Suppressor macrophage treated with lipopolysaccharide for 1 hour (primary cell): ENCODE measurements around the gene KRT74.
"Not testable (repeated sequence)": the region's sequence is repeated elsewhere in the genome, so short reads cannot be mapped to it uniquely, and the experiment has no call there.

Source experiments
- DNase-seq, 3 donors: peaks; one replicate each; pipeline ENCODE4 v3.0.0-alpha.2; 2020 to 2022

The KRT74 gene

DNA sequence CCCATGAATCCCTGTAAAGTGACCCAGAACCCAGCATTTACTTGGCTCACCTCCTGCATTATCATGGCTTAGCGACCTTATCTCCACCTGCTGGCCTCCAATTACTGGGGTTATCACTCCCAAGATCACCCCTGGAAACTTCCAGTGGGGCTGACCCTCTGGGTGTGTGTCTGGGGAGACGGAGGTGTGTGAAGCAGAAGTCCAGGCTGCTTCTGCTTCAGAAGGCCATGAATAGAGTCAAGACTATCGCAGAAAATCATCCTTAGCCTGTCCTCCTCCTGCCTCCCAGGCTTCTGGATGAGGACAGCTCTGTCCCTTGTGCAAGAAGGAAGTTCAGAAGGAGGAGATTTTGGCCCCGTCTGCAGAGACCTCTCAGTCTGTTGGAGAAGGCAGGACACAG, 28.0 kb upstream of the KRT74 start:
- DNase-seq: no peak

DNA sequence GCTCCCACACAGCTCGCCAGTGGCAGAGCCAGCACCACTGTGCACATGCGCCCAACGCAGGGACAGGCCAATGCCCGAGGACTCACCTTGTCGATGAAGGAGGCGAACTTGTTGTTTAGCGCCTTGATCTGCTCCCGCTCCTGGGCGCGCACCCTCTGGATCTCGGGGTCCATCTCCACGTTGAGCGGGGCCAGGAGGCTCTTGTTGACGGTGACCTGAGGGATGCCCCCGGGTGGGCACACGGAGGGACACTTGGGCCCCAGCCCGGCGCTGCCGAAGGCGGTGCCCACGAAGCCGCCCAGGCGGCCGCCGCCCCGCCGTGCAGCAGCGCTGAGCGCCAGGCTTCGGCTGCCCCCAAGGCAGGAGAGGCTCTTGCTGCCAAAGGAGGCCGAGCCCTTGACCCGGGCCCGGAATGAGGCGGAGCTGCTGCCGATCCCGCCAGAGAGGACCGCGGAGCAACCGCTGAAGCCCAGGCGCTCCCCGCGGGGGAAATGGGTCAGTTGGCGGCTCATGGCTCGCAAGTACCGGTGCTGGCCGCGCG, 27.4 kb upstream of the KRT74 start, which contains the start of gene KRT72:
Gene KRT72, minus strand, starts transcription at position 523 of the 541 bp plus-strand sequence. Its CDS starts 11 bp downstream, at position 512.
- no peak for DNase-seq

DNA sequence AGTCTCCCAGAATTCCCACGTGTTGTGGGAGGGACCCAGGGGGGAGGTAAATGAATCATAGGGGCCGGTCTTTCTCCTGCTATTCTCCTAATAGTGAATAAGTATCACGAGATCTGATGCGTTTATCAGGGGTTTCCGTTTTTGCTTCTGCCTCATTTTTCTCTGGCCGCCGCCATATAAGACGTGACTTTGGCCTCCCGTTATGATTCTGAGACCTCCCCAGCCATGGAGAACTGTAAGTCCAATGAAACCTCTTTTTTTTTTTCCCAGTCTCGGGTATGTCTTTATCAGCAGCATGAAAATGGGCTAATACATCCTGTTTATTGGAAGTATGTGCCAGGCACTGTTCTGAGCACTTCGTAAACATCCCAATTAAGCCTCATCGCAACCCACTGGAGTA, 26.8 kb upstream of the KRT74 start:
- no peak for DNase-seq

DNA sequence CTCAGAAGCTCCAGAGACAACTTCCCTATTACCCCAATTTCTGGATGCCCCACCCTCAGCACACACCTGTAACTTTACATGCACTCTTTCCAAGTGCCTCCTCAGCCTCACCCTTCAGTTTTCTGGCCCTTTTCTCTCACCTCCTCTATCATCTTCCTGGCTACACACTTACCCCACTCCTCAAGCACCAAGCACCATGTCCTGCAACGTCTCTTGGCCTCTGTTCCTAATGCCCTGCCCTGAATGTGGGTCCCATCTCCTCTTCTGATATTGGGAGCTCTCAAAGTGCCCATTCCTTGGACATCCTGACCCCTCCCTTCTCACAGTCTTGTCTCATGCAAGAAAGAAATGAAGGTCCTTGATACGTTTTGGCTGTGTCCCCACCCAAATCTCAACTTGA, 26.4 kb upstream of the KRT74 start:
- DNase-seq: no peak

DNA sequence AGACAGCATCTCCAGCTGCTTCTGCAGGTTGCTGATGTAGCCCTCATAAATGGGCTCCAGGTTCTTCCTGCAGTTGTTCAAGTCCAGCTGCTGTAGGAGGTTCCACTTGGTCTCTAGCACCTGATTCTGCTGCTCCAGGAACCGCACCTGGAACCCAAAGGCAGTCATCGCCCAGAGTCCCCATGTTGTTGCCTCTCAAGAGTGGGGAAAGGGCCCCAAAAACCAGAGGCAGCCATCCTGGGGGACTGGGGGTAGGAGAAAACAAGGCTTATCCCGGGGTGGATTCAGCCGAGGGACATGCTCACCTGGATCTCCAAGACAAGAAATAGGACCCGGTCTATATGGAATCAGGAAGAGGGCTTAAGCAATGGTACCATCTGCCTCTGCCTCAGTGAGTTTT, 25.3 kb upstream of the KRT74 start:
- DNase-seq: no peak

DNA sequence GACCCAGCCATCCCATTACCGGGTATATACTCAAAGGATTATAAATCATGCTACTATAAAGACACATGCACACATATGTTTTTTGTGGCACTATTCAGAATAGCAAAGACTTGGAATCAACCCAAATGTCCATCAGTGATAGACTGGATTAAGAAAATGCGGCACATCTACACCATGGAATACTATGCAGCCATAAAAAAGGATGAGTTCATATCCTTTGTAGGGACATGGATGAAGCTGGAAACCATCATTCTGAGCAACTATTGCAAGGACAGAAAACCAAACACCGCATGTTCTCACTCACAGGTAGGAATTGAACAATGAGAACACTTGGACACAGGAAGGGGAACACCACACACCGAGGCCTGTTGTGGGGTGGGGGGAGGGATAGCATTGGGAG, 20.6 kb upstream of the KRT74 start:
- DNase-seq: not testable (repeated sequence)

DNA sequence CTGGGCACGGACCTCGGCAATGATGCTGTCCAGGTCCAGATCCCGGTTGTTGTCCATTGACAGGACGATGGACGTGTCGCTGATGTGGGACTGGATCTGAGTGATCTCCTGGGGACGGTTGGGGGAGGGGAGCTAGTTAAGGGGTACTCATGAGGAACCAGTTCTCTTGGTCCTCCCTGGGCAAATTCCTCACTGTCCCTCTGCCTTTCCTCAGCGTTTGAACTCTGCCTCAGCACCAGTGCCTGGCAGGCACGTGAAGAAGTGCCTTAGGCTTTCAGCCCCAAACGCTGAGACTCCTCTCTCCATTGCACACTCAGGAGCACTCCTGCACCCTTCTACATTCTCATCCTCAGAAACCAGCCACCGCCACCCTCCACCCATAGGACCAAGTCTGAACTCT, 17.9 kb upstream of the KRT74 start:
- no peak for DNase-seq

DNA sequence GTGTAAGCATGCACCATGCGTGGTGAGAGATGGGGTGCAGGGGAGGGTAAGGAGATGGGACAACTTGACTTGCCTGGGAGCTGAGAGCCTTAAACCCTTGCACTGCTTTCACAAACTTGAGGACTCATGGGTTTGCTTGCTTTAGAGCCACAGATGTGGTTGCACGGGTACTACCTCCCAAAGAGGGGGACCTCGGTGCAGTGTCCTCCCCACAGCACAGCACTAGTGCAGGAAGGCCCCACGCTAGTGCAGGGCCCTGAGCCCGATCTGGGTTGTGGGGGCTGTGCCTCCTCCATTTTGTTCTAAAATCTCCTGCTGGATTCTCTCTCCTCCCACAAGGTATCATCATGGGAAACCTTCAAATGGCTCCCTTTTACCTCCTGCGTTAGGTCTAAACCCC, 16.4 kb upstream of the KRT74 start:
- no peak for DNase-seq

DNA sequence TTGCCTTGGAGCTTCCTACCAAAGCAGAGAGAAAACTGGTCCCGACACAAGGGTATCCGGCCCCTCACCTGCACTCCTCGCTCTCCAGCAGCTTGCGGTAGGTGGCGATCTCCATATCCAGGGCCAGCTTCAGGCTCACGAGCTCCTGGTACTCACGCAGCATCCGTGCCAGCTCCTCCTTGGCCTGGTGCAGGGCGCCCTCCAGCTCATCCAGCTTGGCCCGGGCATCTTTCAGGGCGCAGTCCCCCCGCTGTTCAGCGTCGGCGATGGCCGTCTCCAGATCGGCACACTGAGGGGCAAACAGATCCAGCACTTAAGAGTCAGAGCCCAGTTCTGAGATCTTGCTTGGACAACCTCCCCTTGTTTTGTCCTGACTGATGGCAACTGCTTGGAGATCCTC, 13.9 kb upstream of the KRT74 start:
- DNase-seq: no peak

DNA sequence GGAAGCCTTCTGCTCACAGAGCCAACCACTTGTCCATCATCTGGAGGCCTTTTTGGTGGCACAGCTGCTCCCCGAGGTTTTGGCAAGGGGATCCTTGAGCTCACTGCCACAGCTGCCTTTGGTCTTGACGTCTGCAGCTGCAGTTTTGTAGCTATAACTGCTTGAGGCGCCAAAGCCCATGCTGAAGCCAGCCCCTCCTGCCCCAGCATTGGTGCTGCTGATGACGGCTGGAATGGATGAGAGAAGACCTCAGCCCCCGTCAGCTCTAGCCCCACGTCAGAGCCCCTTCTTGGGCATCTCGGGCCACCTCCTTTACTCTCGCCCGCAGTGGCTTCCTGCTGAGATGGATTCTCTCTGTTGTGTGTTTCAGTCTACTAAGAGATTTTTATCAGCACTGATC, 12.3 kb upstream of the KRT74 start:
- DNase-seq: no peak

DNA sequence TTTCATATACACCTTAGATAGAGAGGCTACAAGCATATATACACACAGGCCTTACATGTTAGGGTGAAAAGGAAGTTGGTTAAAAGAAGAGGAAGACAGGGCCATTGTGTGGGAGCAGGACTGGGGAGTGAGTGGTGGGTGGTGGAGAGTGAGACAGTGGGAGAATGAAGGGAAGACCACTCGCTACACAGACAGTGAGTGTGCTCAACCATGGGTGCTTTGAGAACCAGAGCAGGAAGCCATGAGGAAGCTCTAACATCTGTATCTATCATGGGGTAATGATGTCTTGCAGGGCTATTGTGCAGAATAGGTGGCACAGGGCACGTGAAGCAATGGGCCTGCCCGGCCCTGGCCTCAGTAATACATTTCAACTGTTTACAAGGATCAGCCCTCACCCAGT, 11.4 kb upstream of the KRT74 start:
- peak; percentile 42 to 57 (median 57) for DNase-seq

DNA sequence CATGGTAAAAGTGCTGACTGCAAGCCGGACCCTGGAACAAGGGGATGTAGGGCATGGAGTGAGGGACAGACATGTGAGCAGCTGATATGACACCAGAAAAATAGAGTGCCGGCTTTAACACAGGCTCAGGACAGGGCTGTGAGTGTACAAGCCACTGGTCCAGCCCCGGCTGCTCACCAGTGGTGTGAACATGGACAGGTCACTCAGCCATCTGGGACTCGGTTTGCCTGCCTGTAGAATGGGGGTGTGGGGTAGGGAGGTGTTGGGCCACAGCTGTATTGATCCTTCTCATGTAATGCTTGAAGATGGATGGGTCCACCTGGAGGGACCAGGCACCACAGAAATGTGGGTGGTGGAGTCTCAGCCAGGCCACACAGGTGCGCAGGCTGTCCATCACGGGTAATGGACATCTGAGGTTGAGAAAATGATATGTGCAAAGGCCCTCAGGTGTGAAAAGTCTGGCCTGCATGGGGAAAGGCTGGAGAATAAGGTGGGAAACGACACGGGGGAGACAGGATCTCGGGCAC, 10.6 kb upstream of the KRT74 start:
- no peak for DNase-seq

DNA sequence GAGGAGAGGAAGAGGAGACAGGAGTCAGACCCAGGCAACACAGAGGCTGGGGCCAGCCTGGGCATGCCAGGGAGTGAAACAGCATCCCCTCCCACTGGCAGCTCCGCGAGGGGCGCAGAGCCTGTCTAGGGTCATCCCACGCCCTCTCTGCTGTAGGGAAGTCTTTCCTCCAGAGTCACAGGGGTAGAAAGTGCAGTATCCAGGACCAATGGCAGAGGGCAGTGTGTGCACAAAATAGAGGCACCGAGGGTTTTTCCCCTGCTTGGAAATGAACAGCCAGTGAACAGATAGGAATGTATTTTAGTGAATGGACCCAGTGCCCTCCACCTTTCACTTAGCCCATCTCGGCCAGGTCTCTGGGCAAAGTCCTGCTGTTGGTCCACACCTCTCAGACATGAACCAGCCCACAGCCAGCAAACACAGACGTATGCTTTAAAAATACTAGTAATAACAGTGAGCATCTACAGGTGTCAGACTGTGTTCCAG, 9.4 kb upstream of the KRT74 start:
- peak; percentile 81 to 89 (median 83) for DNase-seq

DNA sequence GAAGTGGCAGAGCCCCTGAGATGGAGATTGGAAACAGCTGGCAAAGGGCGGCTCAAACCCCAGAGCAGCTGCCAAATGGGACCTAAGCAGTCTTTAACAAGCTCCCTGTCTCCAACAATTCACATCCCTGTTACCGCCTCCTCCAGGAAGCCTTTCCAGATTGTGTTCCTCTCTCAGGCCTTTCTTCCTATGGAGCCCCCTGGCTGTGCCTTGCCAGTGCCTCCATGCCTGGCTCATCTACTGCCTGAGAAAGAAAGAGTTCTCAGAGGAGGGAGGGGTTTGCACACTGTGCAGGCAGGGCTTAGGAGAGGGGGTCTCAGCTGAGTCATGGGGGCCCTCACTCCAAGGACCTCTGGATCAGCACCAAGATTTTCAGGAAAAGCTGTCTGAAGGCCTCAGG, 8.8 kb upstream of the KRT74 start:
- DNase-seq: no peak

DNA sequence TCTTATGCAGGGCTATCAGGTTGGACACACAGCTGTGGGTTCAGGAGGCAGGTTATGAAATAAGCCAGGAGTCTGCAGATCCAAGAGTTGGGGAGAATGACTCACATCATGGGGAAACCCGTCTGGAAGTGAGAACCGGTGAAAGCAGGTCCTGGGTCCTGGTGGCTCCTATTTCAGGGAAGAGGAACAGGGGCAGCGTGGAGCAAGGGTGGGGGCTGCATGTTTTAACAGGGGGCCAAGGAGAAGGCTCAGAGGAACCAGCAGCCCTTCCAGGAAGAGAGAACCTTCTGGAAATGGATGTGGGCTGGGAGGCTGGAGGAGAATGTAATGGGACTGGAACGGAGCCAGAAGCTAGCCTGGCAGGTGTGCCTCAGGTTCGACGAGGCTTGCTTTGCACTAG, 7.8 kb upstream of the KRT74 start:
- peak; percentile 23 to 47 (median 28) for DNase-seq

DNA sequence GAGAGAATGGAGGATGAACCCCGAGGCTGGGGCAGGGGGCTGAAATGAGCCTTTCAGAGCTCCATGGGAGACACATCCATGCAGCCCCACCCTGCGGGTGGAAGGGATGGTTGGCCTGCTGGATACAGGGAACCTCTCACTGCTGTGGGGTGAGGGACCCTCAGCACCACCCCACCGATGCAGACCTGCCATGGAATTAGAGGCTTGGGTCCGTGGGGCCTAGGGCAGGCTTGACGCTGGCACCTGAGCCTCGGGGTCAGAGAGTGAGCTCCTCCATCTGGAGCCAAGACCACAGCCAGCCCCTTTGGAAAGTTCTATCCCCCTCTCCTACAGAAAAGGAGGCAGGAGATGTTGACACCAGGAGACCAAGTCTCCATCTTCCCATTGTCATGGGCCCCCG, 7.4 kb upstream of the KRT74 start:
- no peak for DNase-seq

DNA sequence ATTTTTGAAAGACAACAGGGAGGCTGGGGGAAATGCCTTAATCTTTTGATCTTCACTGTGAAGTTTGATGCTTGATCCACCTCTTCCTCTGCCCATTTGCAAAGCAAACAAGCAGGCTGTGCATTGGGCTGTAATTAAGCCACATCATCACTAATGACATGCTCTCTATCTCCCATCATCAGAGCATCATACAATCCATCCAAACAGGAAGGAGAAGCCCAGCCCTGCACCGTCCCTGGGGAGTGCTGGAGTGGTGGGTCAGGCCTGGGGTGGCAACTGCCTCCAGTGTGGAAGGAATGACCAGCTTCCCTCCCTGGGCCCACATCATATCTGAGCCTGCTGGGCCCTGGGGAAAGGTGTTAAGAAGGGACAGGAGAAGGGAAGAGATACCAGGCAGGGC, 6.9 kb upstream of the KRT74 start:
- no peak for DNase-seq

DNA sequence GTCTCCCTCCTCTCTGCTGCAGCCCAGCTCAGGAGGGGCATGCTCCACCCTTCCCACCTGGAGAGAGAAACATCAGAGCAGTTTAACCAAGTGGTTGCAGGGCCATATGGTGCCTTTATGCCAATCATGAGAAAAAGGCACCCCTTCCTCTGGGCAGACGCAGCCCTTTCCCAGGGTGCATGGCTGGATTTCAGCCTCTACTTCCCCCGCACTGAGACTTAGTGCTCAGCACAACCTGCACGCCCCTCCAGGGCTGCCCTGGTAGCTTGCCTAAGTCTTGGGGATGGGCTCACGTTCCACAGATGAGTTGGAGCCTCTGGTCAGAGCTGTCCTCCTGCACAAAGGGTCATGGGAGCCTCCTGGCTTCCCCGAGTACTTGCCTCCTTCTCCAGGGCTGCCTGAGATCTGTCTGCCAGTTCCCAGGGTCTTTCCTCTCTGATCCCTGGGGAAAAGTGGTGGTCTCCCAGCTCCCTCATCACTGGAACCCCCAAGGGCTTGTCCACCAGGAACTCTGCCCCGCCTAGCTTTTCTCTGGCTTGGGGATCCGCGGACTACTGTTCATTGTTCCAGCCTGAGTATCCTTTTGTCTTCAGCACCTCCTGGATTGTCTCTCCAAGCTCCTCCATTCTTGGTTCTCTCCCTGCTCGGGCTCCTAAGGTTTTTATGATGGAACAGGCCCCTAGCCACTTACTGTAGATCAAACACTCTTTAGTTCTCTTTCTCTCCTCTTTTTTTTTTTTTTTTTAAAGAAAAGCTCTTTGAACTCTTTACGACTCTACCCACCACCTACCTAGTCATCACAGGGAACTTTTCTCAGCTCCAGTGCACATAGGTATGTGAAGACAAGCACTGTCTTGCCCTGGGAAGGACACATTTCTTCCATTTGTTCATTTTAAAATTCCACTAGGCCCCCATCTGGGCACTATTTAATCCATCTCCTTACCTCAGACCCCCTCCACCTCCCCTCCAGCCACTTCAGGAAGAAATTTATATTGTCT, 6.1 kb upstream of the KRT74 start:
- no peak for DNase-seq

DNA sequence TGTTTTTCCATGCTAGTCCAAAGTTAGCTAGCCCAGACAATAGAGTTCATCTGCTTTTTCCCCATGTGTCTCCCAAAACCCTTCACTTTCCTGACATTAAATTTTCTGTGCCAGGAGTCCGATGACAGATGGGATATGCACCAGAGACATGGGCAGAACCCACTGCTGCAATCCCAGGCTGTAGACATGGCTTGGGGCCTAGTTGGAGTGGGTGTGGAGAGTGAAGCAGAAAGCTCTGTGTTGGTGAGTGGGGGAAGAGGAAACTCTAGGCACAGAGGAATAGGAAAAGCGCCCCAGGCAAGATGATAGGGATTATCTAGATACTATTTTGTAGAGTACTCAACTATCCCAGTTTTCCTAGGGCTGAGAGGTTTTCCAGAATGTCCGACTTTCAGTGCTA, 4.8 kb upstream of the KRT74 start:
- no peak for DNase-seq

DNA sequence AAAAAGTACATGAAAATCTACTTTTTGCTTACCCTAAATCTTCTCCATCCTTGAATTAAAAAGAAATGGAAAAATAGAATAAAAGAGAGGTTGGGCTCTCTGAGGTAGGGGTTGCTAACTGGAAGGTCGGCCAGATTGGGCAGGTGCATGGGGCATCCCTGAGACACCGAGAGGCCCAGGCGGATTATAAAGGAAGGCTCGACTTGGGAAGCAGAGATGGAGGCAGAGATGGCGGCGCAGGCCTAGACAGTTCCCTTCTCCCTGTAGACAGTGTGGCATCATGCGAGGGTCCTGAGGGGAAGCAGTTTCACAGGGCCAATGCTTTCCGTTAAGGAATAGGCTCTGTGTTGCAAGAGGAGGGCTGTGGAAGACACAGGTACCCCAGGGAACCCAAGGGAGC, 3.7 kb upstream of the KRT74 start:
- no peak for DNase-seq

DNA sequence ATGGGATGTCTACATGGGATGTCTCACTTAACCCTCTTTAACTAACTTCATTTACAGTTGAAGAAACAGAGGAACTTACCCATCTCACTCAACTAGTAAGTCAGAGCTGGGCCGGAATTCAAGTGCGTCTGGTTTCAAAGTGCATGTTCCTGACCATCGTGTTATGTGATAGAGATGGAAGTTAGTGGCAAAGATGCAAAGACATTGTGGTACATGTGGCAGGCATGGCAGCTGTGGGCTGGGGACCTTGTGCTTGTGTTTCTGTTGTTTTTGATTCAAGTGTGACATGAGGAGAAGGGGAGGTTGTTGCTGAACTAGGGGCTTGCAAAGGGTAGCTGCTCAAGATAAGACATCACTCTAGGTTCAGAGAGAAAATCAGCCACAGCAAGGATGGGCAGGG, 2.3 kb upstream of the KRT74 start:
- DNase-seq: no peak

DNA sequence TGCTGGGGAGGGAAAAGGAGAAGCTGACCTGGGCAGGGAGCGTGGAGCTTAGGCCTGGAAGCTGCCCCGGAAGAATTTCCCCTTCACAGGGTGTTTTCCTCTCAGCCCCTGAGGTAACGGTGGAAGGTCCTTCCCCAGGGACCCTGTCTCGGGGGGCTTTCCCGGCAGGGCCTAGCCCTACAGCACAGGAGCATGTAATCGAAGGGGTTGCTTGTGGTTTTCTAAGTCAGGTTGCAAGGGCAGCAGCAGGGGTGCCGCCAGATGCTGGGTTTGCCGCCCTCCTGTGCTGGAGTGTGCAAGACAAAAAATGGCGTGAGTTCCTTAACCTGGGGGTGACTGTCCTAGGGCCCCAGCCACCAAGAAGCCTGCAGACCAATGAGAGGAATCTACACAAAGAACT, 1.6 kb upstream of the KRT74 start:
- DNase-seq: no peak

DNA sequence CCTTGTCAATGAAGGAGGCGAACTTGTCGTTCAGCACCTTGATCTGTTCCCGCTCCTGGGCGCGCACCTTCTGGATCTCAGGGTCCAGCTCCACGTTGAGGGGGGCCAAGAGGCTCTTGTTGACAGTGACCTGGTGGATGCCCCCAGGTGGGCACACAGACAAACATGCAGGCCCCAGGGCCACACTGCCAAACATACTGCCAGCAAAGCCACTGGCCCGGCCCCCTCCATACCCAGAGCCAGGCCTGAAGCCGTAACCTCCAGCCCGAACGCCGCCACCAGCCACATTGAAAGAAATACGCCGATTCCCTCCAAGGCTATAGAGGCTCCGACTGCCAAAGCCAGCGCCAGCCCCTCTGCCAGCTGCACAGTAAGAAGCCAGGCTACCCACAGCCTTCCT, 337 bp downstream of the KRT74 start:
- no peak for DNase-seq

DNA sequence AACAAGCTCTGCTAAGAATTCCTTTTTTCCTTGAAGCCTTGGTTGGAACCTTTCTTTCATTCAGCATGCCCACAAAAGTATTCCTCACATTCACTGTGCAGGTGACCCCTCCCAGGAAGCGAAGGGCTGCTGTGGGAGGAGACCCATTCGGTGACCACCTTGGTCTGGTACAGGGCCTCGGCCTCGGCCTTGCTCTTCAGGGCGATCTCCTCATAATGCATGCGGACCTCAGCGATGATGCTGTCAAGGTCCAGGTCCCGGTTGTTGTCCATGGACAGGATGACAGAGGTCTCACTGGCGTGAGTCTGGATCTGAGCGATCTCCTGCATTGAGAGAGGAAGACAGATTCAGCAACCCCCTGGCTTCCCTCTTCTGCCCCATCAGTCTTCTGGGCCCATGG, 3.1 kb downstream of the KRT74 start:
- no peak for DNase-seq
